HG03432 (cell line): Measurements from ENCODE around the gene CLPSL1.

ENCODE experiments used
- ATAC-seq: cut with Tn5 transposase; IDR thresholded peaks from one replicate; pipeline ENCODE4 v1.9.1; 2021; ENCODE audit warnings: mild to moderate bottlenecking, moderate library complexity; ENCODE audit not compliant: unreplicated experiment

Gene CLPSL1

GRCh38 chr6:35795453-35796071 lies 14.7 kb downstream of the CLPSL1 start:
- no peak for ATAC-seq

GRCh38 chr6:35796236-35796635 lies 15.4 kb downstream of the CLPSL1 start:
- no peak for ATAC-seq

GRCh38 chr6:35797837-35798526 lies 17.2 kb downstream of the CLPSL1 start:
- ATAC-seq: no peak

- no peak for ATAC-seq
Observed at GRCh38 chr6:35798706-35799105, 17.9 kb downstream of the CLPSL1 start.

GRCh38 chr6:35801148-35801547 lies 20.3 kb downstream of the CLPSL1 start:
- ATAC-seq: no peak

DNA sequence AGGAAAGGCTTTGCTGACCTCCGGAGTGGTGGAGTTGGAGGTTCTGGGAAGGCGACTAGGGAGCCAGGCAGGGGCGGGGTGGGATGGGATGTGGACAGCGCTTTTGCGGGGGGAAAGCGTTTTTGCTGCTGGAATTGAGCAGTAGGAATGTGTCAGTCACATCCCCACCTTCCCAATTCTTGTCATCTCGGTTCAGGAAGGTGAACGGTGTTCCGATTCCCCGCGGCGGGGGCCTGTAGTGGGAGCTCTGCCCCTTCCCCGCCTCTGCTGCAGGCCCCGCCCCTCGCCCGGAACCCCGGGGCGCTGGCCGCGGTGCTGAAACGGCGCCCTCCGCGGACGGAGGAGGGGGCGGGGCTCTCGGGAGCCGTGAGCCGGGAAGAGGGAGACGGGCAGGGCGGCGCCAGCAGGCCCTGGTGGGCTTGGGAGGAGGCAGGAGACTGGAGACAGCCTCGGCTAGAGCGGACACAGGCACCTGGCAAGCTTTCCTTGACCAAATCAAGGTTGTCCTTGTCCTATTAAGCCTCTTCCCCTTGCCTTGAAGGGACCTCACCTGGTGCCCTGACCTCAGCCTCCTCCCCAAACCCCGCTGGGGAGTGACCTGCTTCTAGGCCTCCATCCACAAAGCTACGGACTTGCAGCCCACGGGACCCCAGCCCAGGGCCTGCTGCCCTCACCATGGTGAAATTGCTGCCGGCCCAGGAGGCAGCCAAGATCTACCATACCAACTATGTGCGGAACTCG lies 24.3 kb downstream of the CLPSL1 start, which contains the start of gene LHFPL5:
LHFPL5 (plus strand) TSS at position 357 of the 741 bp plus-strand sequence; CDS start at position 676, 319 bp downstream.
- ATAC-seq: no peak

DNA sequence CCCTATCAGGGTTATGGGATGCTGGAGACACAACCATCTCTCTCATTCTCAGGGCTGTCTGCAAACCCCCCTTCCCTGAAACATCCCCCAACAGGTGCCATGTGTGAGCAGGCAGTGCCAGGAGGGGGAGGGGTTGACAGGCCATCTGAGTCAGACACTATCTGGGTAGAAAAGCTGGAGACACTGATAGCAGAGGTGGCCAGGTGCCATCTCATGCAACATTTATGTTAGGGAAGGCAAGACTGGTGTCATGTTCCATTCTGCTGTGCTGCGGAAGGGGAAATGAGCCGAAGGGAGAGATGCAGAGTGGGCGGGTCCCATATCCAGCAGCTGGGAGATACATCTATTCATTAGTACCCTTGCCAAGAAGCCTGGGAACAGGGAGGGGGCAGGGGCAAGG lies 27.9 kb downstream of the CLPSL1 start:
- ATAC-seq: no peak

DNA sequence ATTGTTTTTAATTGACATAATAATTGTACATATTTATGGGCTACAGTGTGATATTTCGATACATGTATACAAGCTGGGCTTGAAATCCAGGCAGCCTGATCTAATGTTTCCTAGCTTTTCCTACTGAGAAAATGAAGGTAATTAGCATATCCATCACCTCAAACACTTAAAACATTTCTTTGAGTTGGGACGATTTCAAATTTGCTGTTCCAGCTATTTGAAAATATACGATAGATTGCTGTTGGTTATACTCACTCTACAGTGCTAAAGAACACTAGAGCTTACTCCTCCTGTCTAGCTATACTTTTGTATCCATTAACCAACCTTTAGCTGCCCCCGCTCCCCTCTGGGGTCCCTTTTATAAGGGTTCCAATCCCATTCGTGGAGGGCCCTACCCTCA lies 29.0 kb downstream of the CLPSL1 start:
- no peak for ATAC-seq

DNA sequence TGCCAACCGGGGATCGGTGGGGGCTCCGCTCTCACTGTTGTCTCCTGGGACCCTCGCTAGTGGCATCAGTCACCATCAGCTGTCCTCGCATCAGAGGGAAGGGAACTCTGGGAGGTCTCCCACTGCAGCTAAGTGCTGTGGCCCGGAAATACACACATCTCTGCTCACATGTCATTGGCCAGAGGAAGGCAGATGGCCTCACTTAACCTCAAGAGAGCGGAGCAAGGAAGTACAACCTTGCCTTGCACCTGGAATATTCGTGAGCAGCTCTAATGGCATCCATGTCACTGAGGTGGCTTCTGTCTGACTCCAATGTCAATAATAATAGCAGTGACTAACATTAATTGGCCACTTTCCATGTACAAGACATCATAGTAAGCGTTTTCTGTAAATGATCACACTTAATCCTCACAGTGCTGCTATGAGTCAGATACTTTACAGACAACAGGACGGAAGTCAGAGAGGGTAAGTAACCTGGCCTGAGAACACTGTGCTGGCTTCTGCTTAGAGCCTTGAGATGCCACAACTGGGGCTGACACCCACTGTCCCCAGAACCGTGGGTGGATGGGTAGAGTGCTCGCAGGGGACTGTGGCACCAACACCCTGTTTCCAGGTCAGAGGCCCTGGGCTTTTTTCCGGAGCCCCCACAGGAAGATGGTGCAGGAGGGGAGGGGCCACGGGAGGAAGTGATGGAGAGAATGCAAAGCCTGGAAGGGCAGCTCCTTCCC lies 30.3 kb downstream of the CLPSL1 start:
- no peak for ATAC-seq

DNA sequence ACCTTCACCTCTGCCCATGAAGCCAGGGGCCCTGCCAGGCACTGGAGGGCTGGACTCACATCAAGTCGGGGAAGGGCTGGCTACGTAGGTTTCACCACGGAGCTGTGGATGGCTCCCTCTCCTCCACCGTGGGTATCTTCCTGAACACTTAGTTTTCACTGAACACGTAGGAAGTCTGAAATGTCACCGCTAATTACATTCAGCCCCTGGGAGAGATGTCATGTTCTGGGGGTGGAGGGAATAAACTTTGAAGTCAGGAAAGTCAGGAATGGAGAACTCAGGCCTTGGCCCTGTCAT lies 30.8 kb downstream of the CLPSL1 start:
- ATAC-seq: no peak

GRCh38 chr6:35817515-35817914 lies 36.7 kb downstream of the CLPSL1 start:
- no peak for ATAC-seq

DNA sequence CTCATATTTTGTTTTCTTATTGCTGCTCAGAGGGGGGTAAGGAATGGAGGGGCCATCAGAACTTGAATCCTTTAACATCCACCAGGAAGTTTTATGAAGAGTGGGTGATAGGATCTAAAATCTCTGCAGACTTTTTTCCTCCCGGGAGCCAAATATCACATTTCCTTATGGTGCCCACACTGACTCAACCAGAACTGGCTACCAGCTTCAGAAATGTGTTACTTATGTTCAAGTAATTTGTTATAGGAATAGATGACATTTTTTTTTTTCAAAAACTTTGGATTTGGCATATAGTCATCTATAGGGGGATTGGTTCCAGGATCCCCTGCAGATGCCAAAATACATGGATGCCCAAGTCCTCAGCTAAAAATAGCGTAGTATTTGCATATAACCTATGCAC lies 42.8 kb downstream of the CLPSL1 start:
- no peak for ATAC-seq

- no peak for ATAC-seq
Observed at GRCh38 chr6:35824552-35825192, 43.9 kb downstream of the CLPSL1 start.

DNA sequence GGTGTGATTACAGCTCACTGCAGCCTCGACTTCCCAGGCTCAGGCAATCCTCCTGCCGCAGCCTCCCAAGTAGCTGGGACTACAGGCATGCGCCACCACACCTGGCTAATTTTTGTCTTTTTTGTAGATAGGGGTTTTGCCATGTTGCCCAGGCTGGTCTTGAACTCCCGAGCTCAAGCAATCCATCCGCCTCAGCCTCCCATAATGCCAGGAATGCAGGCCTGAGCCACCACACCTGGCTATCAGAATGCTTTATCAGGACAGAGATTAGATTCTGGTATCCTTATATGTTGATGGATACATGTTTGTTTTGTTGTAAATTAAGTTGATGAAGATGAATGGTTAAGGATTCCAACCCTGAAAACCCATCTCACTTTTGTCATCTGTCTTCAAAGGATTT lies 48.5 kb downstream of the CLPSL1 start:
- no peak for ATAC-seq

DNA sequence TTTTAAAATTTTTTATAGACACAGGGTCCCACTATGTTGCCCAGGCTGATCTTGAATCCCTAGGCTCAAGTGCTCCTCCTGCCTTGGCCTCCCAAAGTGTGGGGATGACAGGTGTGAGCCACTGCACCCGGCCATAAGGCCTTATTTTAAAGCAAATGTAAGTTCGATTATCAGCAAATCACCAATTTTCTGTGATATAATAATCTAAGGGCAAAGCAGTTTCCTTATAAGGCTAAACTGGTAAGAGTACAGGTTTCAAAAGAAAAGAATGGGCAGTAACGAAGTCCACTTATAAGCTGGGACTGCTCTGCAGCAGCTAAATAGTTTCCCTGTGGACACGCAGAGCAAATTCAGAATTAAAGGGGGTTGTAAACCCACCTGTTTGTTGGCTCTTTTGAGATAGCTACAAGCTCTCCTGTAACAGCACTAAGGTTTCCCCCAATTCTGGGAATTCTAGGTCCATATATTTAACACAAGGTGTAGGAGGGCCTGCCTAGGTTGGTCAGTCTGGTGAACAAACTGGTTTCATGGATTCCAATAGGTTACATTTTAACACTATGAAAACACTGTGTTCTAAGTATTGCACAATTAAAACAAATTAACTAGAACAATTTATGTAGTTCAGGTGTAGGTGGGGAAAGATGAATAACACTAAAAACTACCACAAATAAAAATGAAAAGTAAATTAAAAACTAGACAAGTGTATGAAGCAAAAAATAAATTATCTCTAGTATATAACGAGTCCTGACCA lies 50.6 kb downstream of the CLPSL1 start:
- ATAC-seq: no peak

DNA sequence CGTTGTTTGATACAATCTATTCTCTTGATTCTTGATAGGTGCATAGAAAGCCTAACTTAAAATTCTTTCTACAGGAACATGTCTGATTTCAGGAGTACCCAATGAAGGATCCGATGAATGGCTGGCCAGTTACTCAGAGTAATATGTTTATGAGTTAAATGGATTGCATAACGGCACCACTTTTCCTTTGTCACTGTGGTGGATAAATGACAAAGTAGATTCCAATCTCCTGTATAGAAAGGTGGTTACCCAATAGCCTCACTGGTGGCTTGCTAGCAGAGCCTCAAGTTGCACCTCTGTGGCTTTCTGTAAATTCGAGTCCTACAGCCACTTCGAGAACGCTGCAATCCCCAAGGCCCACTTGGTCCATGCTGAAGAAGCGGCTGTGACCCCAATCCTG lies 52.7 kb downstream of the CLPSL1 start:
- no peak for ATAC-seq
